ENCODE data around the gene ETNK2.

ETNK2 gene

DNA sequence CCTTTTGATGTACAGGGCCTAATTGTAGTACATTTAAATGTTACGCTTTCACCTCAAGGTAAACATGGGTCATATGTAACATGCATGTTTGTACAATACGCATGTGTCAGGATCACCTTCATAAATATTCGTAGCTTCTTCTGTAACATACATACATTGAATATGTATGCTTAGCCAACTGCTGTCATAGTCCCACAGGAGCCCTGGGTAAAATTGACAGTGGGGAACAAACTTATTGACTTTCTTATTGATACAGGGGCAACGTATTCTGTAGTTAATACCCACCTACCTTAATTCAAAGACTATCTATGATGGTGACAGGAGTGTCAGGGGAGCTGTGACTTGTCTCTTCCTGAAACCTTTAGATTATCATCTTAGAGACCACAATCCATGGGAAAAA is 18.0 kb upstream of the ETNK2 start:
- no peak for TF ChIP-seq SIN3A (IDR thresholded peaks at IDR 0.05; ENCODE audit: borderline replicate concordance, insufficient read depth, low read length)
- TF ChIP-seq, protein P1, sequence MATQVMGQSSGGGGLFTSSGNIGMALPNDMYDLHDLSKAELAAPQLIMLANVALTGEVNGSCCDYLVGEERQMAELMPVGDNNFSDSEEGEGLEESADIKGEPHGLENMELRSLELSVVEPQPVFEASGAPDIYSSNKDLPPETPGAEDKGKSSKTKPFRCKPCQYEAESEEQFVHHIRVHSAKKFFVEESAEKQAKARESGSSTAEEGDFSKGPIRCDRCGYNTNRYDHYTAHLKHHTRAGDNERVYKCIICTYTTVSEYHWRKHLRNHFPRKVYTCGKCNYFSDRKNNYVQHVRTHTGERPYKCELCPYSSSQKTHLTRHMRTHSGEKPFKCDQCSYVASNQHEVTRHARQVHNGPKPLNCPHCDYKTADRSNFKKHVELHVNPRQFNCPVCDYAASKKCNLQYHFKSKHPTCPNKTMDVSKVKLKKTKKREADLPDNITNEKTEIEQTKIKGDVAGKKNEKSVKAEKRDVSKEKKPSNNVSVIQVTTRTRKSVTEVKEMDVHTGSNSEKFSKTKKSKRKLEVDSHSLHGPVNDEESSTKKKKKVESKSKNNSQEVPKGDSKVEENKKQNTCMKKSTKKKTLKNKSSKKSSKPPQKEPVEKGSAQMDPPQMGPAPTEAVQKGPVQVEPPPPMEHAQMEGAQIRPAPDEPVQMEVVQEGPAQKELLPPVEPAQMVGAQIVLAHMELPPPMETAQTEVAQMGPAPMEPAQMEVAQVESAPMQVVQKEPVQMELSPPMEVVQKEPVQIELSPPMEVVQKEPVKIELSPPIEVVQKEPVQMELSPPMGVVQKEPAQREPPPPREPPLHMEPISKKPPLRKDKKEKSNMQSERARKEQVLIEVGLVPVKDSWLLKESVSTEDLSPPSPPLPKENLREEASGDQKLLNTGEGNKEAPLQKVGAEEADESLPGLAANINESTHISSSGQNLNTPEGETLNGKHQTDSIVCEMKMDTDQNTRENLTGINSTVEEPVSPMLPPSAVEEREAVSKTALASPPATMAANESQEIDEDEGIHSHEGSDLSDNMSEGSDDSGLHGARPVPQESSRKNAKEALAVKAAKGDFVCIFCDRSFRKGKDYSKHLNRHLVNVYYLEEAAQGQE (IDR thresholded peaks at IDR 0.05; ENCODE audit: insufficient read depth in 1 of 2, low read depth in 2 of 2, low read length in 2 of 2), result no peak
- TF ChIP-seq TAF1 (IDR thresholded peaks at IDR 0.05; ENCODE audit: borderline replicate concordance, insufficient read depth, low read length), result no peak
- no peak for TF ChIP-seq POLR2AphosphoS5 (IDR thresholded peaks at IDR 0.05; ENCODE audit: low read depth, low read length)

DNA sequence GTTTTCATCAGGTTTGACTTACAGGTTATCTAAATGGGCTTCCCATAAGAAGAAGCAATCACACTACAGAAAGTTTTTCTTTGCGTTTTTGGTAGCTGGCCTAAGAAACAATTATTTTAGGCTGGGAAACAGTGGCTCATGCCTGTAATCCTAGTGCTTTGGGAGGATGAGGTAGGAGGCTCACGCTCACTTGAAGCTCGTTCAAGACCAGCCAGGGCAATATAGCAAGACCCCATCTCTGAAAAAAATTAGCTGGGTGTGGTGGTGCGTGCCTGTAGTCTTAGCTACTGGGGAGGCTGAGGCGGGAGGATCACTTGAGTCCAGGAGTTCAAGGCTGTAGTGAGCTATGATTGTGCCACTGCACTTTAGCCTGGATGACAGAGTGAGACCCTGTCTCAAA is 15.9 kb upstream of the ETNK2 start:
- TF ChIP-seq, protein P1 (IDR thresholded peaks at IDR 0.05; ENCODE audit: insufficient read depth in 1 of 2, low read depth in 2 of 2, low read length in 2 of 2), result no peak
- no peak for TF ChIP-seq SIN3A (IDR thresholded peaks at IDR 0.05; ENCODE audit: borderline replicate concordance, insufficient read depth, low read length)
- TF ChIP-seq TAF1 (IDR thresholded peaks at IDR 0.05; ENCODE audit: borderline replicate concordance, insufficient read depth, low read length), result no peak
- no peak for TF ChIP-seq POLR2AphosphoS5 (IDR thresholded peaks at IDR 0.05; ENCODE audit: low read depth, low read length)
- TF ChIP-seq FOXP2 (optimal IDR thresholded peaks at IDR 0.05; ENCODE audit: borderline replicate concordance, extremely low read depth, extremely low read length, insufficient read depth), result no peak

DNA sequence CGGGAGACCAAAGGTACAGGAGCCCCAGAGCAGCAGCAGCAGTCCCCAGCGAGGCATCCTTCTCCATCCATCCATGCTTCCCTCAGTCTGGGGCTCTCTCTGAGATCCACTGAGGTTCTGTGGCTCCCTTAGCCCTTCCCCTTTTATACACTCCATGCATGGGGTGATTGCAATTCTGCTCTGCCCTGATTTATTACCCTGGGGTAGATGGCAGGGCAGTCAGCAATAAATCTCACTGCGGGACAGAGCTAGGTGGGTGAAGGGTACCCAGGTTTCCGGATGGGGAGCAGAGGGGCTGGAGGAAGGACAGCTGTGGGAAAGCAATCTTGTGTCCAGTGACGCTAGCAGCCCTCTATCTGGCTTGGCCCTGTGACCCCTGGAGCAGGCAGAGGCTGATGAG is 14.4 kb upstream of the ETNK2 start, which contains the start of gene REN:
Gene REN, minus strand, starts transcription at position 119 of the 400 bp plus-strand sequence. Its CDS starts 44 bp downstream, at position 75.
- no peak for TF ChIP-seq POLR2AphosphoS5 (IDR thresholded peaks at IDR 0.05; ENCODE audit: low read depth, low read length)
- TF ChIP-seq, protein P1 (IDR thresholded peaks at IDR 0.05; ENCODE audit: insufficient read depth in 1 of 2, low read depth in 2 of 2, low read length in 2 of 2), result no peak
- no peak for TF ChIP-seq SIN3A (IDR thresholded peaks at IDR 0.05; ENCODE audit: borderline replicate concordance, insufficient read depth, low read length)
- no peak for TF ChIP-seq TAF1 (IDR thresholded peaks at IDR 0.05; ENCODE audit: borderline replicate concordance, insufficient read depth, low read length)
- TF ChIP-seq FOXP2 (optimal IDR thresholded peaks at IDR 0.05; ENCODE audit: borderline replicate concordance, extremely low read depth, extremely low read length, insufficient read depth), result no peak

DNA sequence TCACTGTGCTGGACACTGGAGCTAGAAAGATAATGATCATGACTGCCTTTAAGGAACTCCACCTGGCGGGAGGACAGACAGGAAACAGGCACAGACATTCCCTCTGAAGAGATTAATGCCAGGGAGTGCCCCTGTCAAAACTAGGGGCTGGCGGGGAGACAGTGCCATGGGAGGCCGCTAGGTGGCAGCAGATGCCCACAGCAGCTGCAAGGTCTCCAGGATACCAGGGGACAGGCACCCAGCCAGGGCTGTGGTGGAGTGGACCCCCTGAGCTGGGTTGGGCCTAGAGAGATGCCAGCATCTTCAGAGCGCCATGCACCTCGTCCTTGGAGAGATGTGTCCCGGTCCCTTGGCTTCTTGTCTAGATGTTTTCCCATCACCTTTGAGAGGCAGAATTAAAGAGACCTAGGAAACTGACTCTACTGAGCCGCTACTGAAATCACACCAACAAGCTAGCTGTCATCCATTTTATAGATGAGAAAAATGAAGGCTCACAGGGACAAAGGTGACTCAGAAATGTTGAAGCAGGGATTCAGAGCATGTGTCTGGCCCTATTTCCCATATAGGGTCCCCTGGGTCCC is 10.7 kb upstream of the ETNK2 start:
- TF ChIP-seq, protein P1 (IDR thresholded peaks at IDR 0.05; ENCODE audit: insufficient read depth in 1 of 2, low read depth in 2 of 2, low read length in 2 of 2), result no peak

Measured in PFSK-1 (cell line).